ENCODE results near the gene PHRF1.

PHRF1 gene

GRCh38 chr11:598005-598680 is 21.9 kb downstream of the PHRF1 start:
- no peak for DNase-seq

GRCh38 chr11:601573-602245 is 25.4 kb downstream of the PHRF1 start:
- no peak for DNase-seq

GRCh38 chr11:603154-603553 is 26.9 kb downstream of the PHRF1 start:
- DNase-seq: no peak

GRCh38 chr11:605286-606129 is 29.2 kb downstream of the PHRF1 start:
- DNase-seq: no peak

GRCh38 chr11:606245-606644 is 30.0 kb downstream of the PHRF1 start:
- DNase-seq: no peak

GRCh38 chr11:607020-607780 is 30.9 kb downstream of the PHRF1 start:
- no peak for DNase-seq

GRCh38 chr11:607971-608659 is 31.8 kb downstream of the PHRF1 start:
- DNase-seq: no peak

GRCh38 chr11:608791-609251 is 32.6 kb downstream of the PHRF1 start:
- DNase-seq: no peak

- no peak for DNase-seq
These were observed 33.1 kb downstream of the PHRF1 start for GRCh38 chr11:609341-609811.

GRCh38 chr11:610146-610801 is 34.0 kb downstream of the PHRF1 start:
- DNase-seq: no peak

- no peak for DNase-seq
These were observed 35.0 kb downstream of the PHRF1 start for GRCh38 chr11:611001-611996.

GRCh38 chr11:612201-612960 is 36.1 kb downstream of the PHRF1 start:
- DNase-seq: no peak

- DNase-seq: no peak
These were observed 36.7 kb downstream of the PHRF1 start for GRCh38 chr11:612961-613300.

- peak; percentile 52 for DNase-seq
These were observed 37.2 kb downstream of the PHRF1 start for GRCh38 chr11:613369-613968.

GRCh38 chr11:614021-614622 is 37.9 kb downstream of the PHRF1 start:
- DNase-seq: no peak

GRCh38 chr11:614623-615503 is 38.6 kb downstream of the PHRF1 start:
- no peak for DNase-seq

- DNase-seq: peak; percentile 83
These were observed 39.4 kb downstream of the PHRF1 start, which contains the start of gene IRF7 for GRCh38 chr11:615504-616319. TSS of gene IRF7 (minus strand) at chr11:615950. CDS start at chr11:615364, 586 bp downstream.
